Neural cell (in vitro differentiated cells): Measurements from ENCODE around the gene XBP1. TPM values are rescaled to one million over a fixed set of nuclear protein-coding genes. Genes with fewer than 3 reads are reported as not detected.
"Not testable (repeated sequence)": the region's sequence is repeated elsewhere in the genome, so short reads cannot be mapped to it uniquely, and the experiment has no call there.

Experiments used
- H2AFZ ChIP-seq: fragments of 200-600, 300-800 bp; sonication (generic), shearing (Covaris generic); 2 replicates; pipeline ENCODE4 v1.6.0; 2014; ENCODE audit warnings: low read depth, mild to moderate bottlenecking, antibody characterized with exemption, low read length, moderate library complexity
- H3F3A ChIP-seq: fragments of 200-600 bp; shearing (Covaris generic); 2 replicates; pipeline ENCODE4 v1.6.1; 2016; ENCODE audit warnings: mild to moderate bottlenecking, moderate library complexity, mixed read lengths, antibody characterized with exemption, low read length; ENCODE audit not compliant: insufficient read depth, poor library complexity, severe bottlenecking
- H3K27ac ChIP-seq: fragments of 200-600, 300-800 bp; sonication (generic), shearing (Covaris generic); 2 replicates; pipeline ENCODE4 v1.5.1; 2014; ENCODE audit warnings: mild to moderate bottlenecking, low read length, moderate library complexity
- H3K27me3 ChIP-seq: fragments of 300-800, 200-600 bp; sonication (generic), shearing (Covaris generic); 2 replicates; pipeline ENCODE4 v1.6.0; 2014; ENCODE audit warnings: mild to moderate bottlenecking, low read depth, low read length, moderate library complexity; ENCODE audit not compliant: insufficient read depth
- H3K36me3 ChIP-seq: fragments of 300-800, 200-600 bp; sonication (generic), shearing (Covaris generic); 2 replicates; pipeline ENCODE4 v1.5.1; 2014; ENCODE audit warnings: mild to moderate bottlenecking, antibody characterized with exemption, low read length, moderate library complexity; ENCODE audit not compliant: insufficient read depth
- H3K4me2 ChIP-seq: fragments of 300-800, 200-600 bp; sonication (generic), shearing (Covaris generic); 2 replicates; pipeline ENCODE4 v1.6.0; 2014; ENCODE audit warnings: mild to moderate bottlenecking, low read length
- H3K4me3 ChIP-seq: fragments of 300-800, 200-600 bp; sonication (generic), shearing (Covaris generic); 2 replicates; pipeline ENCODE4 v1.5.1; 2014; ENCODE audit warnings: mild to moderate bottlenecking, low read length, moderate library complexity
- H3K79me2 ChIP-seq: fragments of 200-600 bp; shearing (Covaris generic); replicated peaks from 2 replicates; pipeline ENCODE4 v1.6.0; 2014; ENCODE audit warnings: mild to moderate bottlenecking, low read length, moderate library complexity; ENCODE audit not compliant: insufficient read depth
- H3K9ac ChIP-seq: fragments of 300-800, 200-600 bp; sonication (generic), shearing (Covaris generic); 2 replicates; pipeline ENCODE4 v1.6.1; 2016; ENCODE audit warnings: mild to moderate bottlenecking, low read length, mixed read lengths
- H3K9me2 ChIP-seq: fragments of 200-600 bp; shearing (Covaris generic); 2 replicates; pipeline ENCODE4 v1.6.1; 2016; ENCODE audit warnings: mild to moderate bottlenecking, low read length, mixed read lengths; ENCODE audit not compliant: insufficient read depth
- H3K9me3 ChIP-seq: fragments of 200-600, 300-800 bp; sonication (generic), shearing (Covaris generic); 2 replicates; pipeline ENCODE4 v1.6.1; 2016; ENCODE audit warnings: mild to moderate bottlenecking, mixed run types, low read length, moderate library complexity, mixed read lengths
- H4K20me1 ChIP-seq: fragments of 200-600 bp; shearing (Covaris generic); 2 replicates; pipeline ENCODE4 v1.6.1; 2016; ENCODE audit warnings: mild to moderate bottlenecking, mixed run types; ENCODE audit not compliant: insufficient read depth
- CTCF ChIP-seq: fragments of 450-650 bp; IDR thresholded peaks from 2 replicates; pipeline ENCODE4 v1.5.1; 2014; ENCODE audit warnings: antibody characterized with exemption, mild to moderate bottlenecking, moderate library complexity; ENCODE audit not compliant: poor library complexity, severe bottlenecking
- EP300 ChIP-seq: fragments of 450-650 bp; conservative IDR thresholded peaks from 2 replicates; pipeline ENCODE4 v1.6.1; 2014; ENCODE audit warnings: antibody characterized with exemption, mild to moderate bottlenecking, moderate library complexity; ENCODE audit not compliant: poor library complexity, severe bottlenecking
- EZH2 ChIP-seq: fragments of 200-600, 300-800 bp; shearing (Covaris generic), sonication (generic); IDR thresholded peaks from 2 replicates; pipeline ENCODE4 v1.6.1; 2014; ENCODE audit warnings: antibody characterized with exemption, low read length, borderline replicate concordance, mild to moderate bottlenecking; ENCODE audit not compliant: insufficient read depth, poor library complexity, severe bottlenecking
- MXI1 ChIP-seq: fragments of 450-650 bp; conservative IDR thresholded peaks from 2 replicates; pipeline ENCODE4 v1.6.1; 2014; ENCODE audit warnings: antibody characterized with exemption, mild to moderate bottlenecking; ENCODE audit not compliant: poor library complexity, severe bottlenecking
- POLR2AphosphoS5 ChIP-seq: IDR thresholded peaks from 2 replicates; pipeline ENCODE4 v1.6.1; 2012
- RAD21 ChIP-seq: fragments of 450-650 bp; conservative IDR thresholded peaks from 2 replicates; pipeline ENCODE4 v1.6.1; 2014; ENCODE audit warnings: antibody characterized with exemption, mild to moderate bottlenecking, moderate library complexity
- SMC3 ChIP-seq: fragments of 450-650 bp; conservative IDR thresholded peaks from 2 replicates; pipeline ENCODE4 v1.6.1; 2014; ENCODE audit warnings: antibody characterized with exemption, mild to moderate bottlenecking, moderate library complexity; ENCODE audit not compliant: poor library complexity
- TAF1 ChIP-seq: IDR thresholded peaks from 2 replicates; pipeline ENCODE4 v1.6.1; 2012; ENCODE audit warnings: low read depth
- polyA minus RNA-seq: library from RNA; depleted of rRNA, polyadenylated mRNA; stranded (reverse); fragments of >200 nt; gene quantifications from 2 replicates; pipeline ENCODE4 v1.2.3, GENCODE V29; 2014
- polyA plus RNA-seq: library from polyadenylated mRNA; depleted of rRNA; stranded (reverse); fragments of >200 nt; gene quantifications from 2 replicates; pipeline ENCODE4 v1.2.3, GENCODE V29; 2014
- TF ChIP-seq, protein P1 (sequence below): IDR thresholded peaks from 2 replicates; pipeline ENCODE4 v1.6.1; 2012; ENCODE audit warnings: borderline replicate concordance

The XBP1 gene
- 14.7 and 19.0 TPM in 2 replicates for polyA plus RNA-seq
- polyA minus RNA-seq, result 28.8 and 29.5 TPM in 2 replicates

- Histone ChIP-seq H3K9me2 (no peaks in the 10 kb centered on the region), H3K9me3 (no peaks in the 10 kb centered on the region), H3K36me3 (no peaks in the 10 kb centered on the region), H3K4me2 (peak within 1 kb of the TSS; percentile 75), H3K9ac (peak within 1 kb of the TSS; percentile 74), H3K4me3 (peak within 1 kb of the TSS; percentile 96), H3K27me3 (no peaks in the 10 kb centered on the region), H3K27ac (peak within 1 kb of the TSS; percentile 41), H3F3A (no peaks in the 10 kb centered on the region), H4K20me1 (no peaks in the 10 kb centered on the region), H3K79me2 (peaks cover 9% of the 10 kb centered on the region), H2AFZ (peak within 1 kb of the TSS; percentile 45)
- TF ChIP-seq EP300, result peak; percentile 2
- TF ChIP-seq POLR2AphosphoS5, result peak; percentile 87
- TF ChIP-seq EZH2, result no peak
- no peak for TF ChIP-seq RAD21
- TF ChIP-seq, protein P1, sequence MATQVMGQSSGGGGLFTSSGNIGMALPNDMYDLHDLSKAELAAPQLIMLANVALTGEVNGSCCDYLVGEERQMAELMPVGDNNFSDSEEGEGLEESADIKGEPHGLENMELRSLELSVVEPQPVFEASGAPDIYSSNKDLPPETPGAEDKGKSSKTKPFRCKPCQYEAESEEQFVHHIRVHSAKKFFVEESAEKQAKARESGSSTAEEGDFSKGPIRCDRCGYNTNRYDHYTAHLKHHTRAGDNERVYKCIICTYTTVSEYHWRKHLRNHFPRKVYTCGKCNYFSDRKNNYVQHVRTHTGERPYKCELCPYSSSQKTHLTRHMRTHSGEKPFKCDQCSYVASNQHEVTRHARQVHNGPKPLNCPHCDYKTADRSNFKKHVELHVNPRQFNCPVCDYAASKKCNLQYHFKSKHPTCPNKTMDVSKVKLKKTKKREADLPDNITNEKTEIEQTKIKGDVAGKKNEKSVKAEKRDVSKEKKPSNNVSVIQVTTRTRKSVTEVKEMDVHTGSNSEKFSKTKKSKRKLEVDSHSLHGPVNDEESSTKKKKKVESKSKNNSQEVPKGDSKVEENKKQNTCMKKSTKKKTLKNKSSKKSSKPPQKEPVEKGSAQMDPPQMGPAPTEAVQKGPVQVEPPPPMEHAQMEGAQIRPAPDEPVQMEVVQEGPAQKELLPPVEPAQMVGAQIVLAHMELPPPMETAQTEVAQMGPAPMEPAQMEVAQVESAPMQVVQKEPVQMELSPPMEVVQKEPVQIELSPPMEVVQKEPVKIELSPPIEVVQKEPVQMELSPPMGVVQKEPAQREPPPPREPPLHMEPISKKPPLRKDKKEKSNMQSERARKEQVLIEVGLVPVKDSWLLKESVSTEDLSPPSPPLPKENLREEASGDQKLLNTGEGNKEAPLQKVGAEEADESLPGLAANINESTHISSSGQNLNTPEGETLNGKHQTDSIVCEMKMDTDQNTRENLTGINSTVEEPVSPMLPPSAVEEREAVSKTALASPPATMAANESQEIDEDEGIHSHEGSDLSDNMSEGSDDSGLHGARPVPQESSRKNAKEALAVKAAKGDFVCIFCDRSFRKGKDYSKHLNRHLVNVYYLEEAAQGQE, result no peak
- no peak for TF ChIP-seq SMC3
- peak; percentile 23 for TF ChIP-seq CTCF
- TF ChIP-seq TAF1, result peak; percentile 81
- TF ChIP-seq MXI1, result peak; percentile 92
Observed at GRCh38 chr22:28800308-28801041, at the start of gene XBP1. XBP1 (minus strand) TSS chr22:28800569.

DNA sequence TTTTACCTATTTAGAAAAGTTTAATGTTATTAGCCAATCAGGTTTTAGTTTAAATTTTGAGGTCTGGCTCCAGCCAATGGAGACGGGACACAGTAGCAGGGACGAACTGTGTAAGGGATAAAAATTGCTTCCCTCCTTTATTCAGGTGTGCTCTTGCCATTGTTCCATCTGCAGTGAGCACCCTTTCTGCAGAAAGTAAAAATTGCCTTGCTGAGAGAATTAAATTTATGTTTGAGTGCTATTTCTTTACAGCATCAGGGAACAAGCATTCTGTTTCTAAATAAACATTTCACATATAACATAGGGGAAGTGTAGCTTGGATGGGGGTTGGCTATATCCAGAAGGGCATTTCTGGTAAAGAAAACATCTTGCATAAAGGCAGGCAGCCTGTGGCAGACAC, 46.6 kb upstream of the XBP1 start:
- Histone ChIP-seq H3K27ac (no peak overlapping the region), H2AFZ (no peak overlapping the region), H4K20me1 (no peaks in the 10 kb centered on the region), H3K4me2 (no peak overlapping the region), H3K9me3 (no peaks in the 10 kb centered on the region), H3K4me3 (no peak overlapping the region), H3K79me2 (no peaks in the 10 kb centered on the region), H3F3A (no peaks in the 10 kb centered on the region), H3K36me3 (no peaks in the 10 kb centered on the region), H3K9me2 (no peaks in the 10 kb centered on the region), H3K27me3 (no peaks in the 10 kb centered on the region), H3K9ac (no peak overlapping the region)
- TF ChIP-seq EZH2 (no peak), EP300 (no peak), RAD21 (no peak), POLR2AphosphoS5 (no peak), TAF1 (no peak), SMC3 (no peak), MXI1 (no peak), CTCF (no peak)
- TF ChIP-seq, protein P1, result no peak

DNA sequence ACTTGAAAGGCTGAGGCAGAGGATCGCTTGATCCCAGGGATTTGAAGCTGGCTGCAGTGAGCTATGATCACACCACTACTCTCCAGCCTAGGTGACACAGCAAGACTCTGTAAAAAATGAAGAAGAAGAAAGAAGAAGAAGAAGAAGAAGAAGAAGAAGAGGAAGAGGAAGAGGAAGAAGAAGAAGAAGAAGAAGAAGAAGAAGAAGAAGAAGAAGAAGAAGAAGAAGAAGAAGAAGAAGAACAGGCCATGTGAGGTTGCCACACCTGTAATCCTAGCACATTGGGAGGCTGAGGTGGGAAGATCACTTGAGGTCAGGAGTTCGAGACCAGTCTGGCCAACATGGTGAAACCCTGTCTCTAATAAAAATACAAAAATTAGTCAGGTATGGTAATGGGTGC, 43.9 kb upstream of the XBP1 start:
- not testable (repeated sequence) for H3K79me2 ChIP-seq, H2AFZ ChIP-seq

More for the DNA sequence above, 43.9 kb upstream of the XBP1 start:
- H3K4me3 ChIP-seq, H4K20me1 ChIP-seq, H3F3A ChIP-seq, H3K9ac ChIP-seq, H3K4me2 ChIP-seq, H3K27me3 ChIP-seq, H3K27ac ChIP-seq, H3K9me3 ChIP-seq, H3K36me3 ChIP-seq, H3K9me2 ChIP-seq: not testable (repeated sequence)
